ENCODE results near the gene LRMDA.

Gene LRMDA

GRCh38 chr10:76401006-76401405, 969.6 kb downstream of the LRMDA start:
- DNase-seq (ENCODE audit: low spot score) = no peak

DNA sequence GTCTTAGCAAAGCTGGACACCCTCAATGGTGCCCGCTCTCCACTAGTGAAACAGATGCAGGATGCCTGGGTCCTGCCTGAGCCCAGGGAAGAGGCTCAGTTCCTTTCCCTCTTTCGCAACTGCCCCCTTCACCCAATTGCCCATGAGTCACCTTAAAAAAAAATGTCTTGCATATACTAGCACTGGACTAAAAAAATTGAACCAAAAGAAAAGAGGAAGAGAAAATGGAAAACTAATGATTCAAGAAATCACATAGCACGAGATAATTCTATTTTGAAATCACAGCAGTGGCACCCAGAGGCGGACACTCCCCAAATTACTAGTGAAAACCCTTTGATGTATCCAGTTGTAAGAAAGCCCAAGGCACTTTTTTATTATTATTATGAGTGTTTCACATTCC, 972.5 kb downstream of the LRMDA start:
- DNase-seq (ENCODE audit: low spot score) = no peak

DNA sequence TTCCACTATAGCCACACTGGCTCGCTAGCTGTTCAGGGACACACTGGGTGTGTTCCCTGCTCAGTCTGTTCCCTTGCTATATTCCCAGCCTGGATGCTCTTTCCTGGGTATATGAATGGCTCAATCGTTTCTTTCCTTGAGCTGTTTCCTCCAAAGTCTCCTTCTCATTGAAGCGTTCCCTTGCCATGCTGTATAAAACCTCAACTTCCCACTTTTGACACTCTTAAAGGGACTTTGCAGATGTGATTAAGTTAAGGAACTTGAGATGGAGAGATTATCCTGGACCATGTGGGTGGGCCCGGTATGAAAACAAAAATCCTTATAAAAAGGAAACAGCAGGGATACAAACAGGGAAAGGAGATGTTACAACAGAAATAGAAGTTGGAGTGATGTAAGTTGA, 973.1 kb downstream of the LRMDA start:
- DNase-seq (ENCODE audit: low spot score) = no peak

DNA sequence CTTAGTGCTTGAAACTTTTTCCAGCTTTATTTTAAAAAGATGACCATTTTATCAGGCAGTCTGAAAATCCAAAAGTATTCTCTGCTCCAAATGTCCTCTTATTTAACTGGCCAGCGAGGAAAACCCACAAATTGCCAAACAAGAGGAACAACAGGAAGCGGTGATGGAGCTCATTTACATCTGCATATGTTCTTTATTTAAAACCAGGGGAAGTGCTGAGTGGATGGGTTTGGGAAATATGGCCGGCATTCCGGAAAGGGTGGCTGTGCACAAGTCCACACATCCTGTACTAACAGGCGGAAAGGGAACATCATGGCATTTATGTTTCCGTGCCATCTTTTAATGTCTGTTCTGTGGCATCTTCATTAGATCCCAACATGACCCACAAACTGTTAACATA, 974.5 kb downstream of the LRMDA start:
- DNase-seq (ENCODE audit: low spot score) = no peak

GRCh38 chr10:76408646-76409045, 977.2 kb downstream of the LRMDA start:
- no peak for DNase-seq (ENCODE audit: low spot score)

- no peak for DNase-seq (ENCODE audit: low spot score)
Observed at GRCh38 chr10:76411729-76412435, 980.5 kb downstream of the LRMDA start.

- DNase-seq (ENCODE audit: low spot score) = no peak
Observed at GRCh38 chr10:76415554-76415953, 984.1 kb downstream of the LRMDA start.

- no peak for DNase-seq (ENCODE audit: low spot score)
Observed at GRCh38 chr10:76416642-76417041, 985.2 kb downstream of the LRMDA start.

DNA sequence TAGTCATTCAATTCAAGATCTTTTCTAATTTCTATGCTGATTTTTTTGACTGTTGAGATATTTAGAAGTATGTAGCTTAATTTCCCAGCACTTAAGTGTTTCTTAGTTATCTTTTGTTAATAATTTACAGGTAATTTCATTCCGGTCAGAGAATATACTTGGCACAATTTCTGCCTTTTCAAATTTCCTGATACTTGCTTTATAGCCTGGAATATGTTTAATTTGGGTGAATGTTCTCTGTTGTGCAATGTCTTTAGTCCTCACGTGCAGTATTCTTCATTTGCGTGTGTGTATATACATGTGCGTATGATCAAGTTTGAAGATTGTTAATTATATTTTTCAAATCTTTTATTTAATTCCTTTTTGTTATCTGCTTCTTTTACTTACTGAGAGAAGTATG, 989.3 kb downstream of the LRMDA start:
- DNase-seq (ENCODE audit: low spot score) = no peak

- DNase-seq (ENCODE audit: low spot score) = no peak
Observed at GRCh38 chr10:76422769-76423168, 991.3 kb downstream of the LRMDA start.

DNA sequence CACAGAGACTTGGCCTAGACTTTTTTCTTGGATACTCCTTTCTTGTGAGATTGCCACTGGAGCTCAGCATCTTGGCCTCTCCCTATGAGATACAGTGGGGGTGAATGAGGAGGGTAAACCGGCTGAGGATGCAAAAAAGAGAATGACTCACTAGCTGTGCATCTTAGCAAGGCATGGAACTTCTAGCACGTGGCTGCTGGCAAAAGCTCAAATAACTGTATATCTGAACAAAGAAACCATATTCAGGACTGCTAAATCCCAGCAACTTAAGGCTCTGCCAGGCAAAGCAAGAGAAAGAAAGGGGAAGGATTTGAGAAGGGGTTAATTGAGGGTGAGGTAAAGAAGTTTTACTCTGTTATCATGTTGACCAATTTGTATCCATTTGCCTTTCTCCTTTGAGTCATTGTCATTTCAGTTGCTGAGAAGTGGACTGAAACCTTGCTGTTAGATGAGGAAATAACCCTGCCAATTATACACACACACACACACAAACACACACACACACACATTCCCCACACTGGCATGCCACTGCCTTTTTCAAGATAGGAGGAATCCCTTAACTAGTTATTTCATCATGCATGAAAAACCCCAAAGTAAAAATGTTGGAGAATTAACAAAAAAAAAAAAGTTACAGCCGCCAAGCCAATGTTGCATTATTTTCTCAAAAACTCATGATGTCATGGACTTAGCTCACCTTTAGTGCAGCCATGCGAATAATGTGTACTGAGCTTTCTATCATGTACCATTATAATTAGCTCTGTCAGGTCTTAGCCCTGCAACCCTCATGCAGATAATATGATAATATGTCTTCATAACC, 997.3 kb downstream of the LRMDA start:
- no peak for DNase-seq (ENCODE audit: low spot score)

- DNase-seq (ENCODE audit: low spot score) = no peak
Observed at GRCh38 chr10:76429368-76430060, 998.1 kb downstream of the LRMDA start.

GRCh38 chr10:76430061-76430645, 998.7 kb downstream of the LRMDA start:
- no peak for DNase-seq (ENCODE audit: low spot score)

DNA sequence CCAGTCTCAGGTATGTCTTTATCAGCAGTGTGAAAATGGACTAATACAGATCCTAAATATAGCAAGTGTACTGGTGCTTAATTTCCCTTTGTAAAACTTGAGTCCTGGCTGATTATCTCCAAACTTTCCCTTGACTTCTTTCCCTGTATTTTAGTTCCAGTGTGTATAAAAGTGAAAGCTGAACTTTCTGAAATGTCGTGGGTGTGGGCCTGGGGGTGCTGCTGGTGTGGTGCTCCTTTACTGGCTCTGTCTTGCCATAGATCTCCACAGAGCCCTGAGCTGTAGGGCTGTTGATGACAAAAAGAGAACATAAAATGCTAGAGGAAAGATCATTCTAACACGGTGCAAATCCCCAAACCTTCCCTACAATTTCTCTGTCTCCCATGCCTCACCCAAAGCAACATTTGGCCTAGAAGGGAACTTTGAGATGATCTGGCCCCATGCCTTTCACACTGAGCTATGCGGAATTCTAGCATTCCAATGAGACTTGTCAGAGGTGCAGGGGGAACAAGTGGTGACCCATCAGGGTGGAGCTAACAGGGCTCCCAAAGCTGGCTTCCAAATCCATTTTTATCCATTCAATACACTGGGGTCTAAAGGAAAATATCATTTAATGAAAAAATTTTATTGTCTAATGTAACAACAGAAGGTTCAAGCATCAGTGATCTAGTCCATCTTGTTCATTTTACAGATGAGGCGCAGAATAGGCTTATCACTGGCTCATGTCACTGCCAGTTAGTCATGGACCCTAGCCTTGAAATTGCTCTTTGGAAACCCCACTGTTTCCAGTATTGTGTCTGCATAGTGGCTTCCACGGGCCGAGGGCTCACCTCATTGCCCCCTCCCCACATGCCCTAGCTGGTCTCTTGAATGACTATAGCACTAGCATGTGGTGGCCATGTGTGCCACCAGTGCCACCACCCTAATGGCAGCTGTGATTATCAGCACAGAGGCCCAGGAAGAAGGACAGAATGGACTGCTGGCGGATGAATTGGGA, 1000.9 kb downstream of the LRMDA start:
- no peak for DNase-seq (ENCODE audit: low spot score)

- DNase-seq (ENCODE audit: low spot score) = no peak
Observed at GRCh38 chr10:76433161-76434005, 1002.0 kb downstream of the LRMDA start.

DNA sequence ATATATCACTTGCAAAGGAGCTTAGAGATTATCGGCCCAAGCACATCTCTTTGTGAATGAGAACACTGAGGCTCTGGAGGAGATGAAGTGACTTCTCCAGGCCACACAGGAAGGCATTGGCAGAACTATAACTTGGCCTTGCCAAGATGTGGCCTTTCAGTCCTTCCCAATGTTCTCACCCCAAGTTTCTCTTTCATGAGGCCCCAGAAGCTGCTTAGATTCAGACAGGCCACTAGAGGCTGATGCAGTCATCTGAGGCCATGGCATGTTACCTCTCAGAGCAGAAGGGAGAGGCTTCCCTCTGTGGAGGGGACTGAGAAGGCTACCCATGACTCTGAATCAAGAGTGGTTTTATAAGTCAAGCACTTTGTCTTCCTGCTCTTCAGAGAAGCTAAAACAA, 1003.7 kb downstream of the LRMDA start:
- DNase-seq (ENCODE audit: low spot score) = no peak

DNA sequence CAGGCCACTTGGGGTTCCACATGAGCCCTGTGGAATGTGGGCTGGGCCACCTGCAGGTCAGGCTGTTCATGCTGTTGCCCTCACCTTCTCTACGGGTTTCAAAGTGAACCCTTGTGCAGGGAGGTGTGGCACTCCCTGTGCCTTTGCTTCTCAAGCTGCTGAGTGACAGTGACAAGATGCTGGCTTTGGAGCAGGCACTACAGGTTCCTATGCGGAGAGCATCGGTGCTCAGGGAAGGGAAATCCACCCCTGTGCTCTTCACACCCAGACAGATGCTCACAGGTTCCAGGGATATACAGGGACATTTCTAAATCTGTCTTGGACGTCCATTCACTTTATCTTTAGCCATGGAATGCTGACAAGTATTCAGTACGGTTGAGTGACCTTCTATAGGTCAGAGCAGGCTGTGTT, 1005.0 kb downstream of the LRMDA start:
- DNase-seq (ENCODE audit: low spot score) = no peak

- no peak for DNase-seq (ENCODE audit: low spot score)
Observed at GRCh38 chr10:76436981-76437380, 1005.6 kb downstream of the LRMDA start.

GRCh38 chr10:76440426-76440825, 1009.0 kb downstream of the LRMDA start:
- DNase-seq (ENCODE audit: low spot score) = no peak

DNA sequence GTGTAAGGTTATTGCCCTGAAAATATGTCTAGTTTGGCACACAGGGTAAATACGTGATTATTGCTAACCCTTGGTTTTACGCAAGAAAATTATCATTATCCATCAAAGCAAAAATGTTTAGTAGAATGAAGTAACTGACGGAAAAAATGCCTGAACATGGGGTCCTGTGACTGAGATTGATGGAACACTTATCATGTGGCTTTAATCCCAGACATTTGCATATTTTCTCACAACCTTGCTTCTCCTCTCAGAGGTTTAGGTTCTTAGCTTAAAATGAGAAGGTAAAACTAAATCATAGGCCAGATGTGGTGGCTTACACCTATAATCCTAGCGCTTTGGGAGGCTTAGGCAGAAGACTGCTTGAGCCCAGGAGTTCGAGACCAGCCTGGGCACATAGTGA, 1010.7 kb downstream of the LRMDA start:
- DNase-seq (ENCODE audit: low spot score) = no peak

Measured in Ammon's horn (tissue), 1 donor.